Measurements from ENCODE around the gene PFDN4. TPM values are rescaled to one million over a fixed set of nuclear protein-coding genes. Genes with fewer than 3 reads are reported as not detected.

The PFDN4 gene
- polyA plus RNA-seq, 1 of the 3 experiments (the other 2 are of a cell fraction) = 44.0 TPM

- ChIA-PET POLR2A (no interaction called here), CTCF (interaction anchor here (0.6 to 19.4 kb wide), 4 partner anchors 15 to 433 kb away, joined by 4 to 499 read pairs (median 10); no protein-coding TSS in a partner anchor)
- Histone ChIP-seq H3K4me2 (no peak overlapping the region), H3K9me2 (no peaks in the 10 kb centered on the region), H3K9me3 (no peaks in the 10 kb centered on the region), H3K4me1 (ENCODE audit: control insufficient read depth in 1 of 2, insufficient read depth in 2 of 2, low read depth in 1 of 2, low read length in 1 of 2) (peaks cover 0 to 9% of the 10 kb centered on the region in 2 experiments; a peak in 2 of 4 replicates), H3K9ac (no peak overlapping the region), H4K20me1 (ENCODE audit: insufficient read depth) (peaks cover 4% of the 10 kb centered on the region), H3K27me3 (ENCODE audit: insufficient read depth) (no peaks in the 10 kb centered on the region), H3F3A (replicated peaks; ENCODE audit: insufficient read depth) (peaks cover 14% of the 10 kb centered on the region), H3K36me3 (replicated peaks in 1 of 2; ENCODE audit: control insufficient read depth in 1 of 2, insufficient read depth in 2 of 2, low read length in 1 of 2) (peaks cover 29 to 47% of the 10 kb centered on the region in 2 experiments), H3K4me3 (ENCODE audit: low read depth in 2 of 2, low read length in 1 of 2) (no peak overlapping the region), H3K79me2 (ENCODE audit: insufficient read depth) (peaks cover 62% of the 10 kb centered on the region), H3K27ac (ENCODE audit: low read depth in 2 of 2, low read length in 1 of 2) (no peak overlapping the region), H2AFZ (ENCODE audit: low read depth) (no peak overlapping the region)
- no peak for TF ChIP-seq REST (IDR thresholded peaks at IDR 0.05; ENCODE audit: low read depth, low read length)
- TF ChIP-seq USF1 (IDR thresholded peaks at IDR 0.05; ENCODE audit: borderline replicate concordance, low read depth) = no peak
- no peak for TF ChIP-seq JUND (IDR thresholded peaks at IDR 0.05)
- TF ChIP-seq FOXM1 (IDR thresholded peaks at IDR 0.05; ENCODE audit: low read depth) = no peak
- 98% methylated on average over 8 of the region's 8 CpGs for WGBS (ENCODE audit: low lambda C conversion rate)
- DNase-seq = no peak
Observed at GRCh38 chr20:54214566-54214965, 6.7 kb downstream of the PFDN4 start.

DNA sequence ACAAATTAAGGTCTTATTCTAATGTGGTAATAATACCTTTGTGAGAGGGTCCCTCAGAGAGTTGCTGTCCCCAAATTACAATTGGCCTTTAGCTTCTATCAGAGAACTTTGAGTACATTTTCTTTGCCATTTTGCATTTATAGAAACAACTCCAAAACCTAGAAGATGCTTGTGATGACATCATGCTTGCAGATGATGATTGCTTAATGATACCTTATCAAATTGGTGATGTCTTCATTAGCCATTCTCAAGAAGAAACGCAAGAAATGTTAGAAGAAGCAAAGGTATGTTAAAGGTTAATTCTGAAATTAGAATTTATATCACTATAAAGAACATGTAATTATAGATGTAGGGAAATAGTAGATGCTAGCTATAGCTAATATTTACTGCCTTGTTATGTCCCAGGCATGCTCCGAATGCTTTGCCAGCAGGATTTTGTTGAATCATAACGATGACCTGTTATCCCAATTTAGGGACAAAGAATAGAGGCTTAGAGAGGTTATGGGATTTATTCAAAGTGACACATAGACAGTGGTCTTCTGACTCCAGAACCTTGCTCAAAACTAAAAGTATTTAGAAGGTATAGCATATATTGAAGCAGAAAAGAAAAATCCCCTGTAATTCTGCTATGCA is 7.4 kb downstream of the PFDN4 start:
- H3K9ac ChIP-seq = no peak overlapping the region
- H3F3A ChIP-seq (replicated peaks; ENCODE audit: insufficient read depth) = peaks cover 15% of the 10 kb centered on the region
- WGBS (ENCODE audit: low lambda C conversion rate) = 96% methylated on average over 3 of the region's 3 CpGs
- H3K36me3 ChIP-seq (replicated peaks in 1 of 2; ENCODE audit: control insufficient read depth in 1 of 2, insufficient read depth in 2 of 2, low read length in 1 of 2) = peaks cover 29 to 50% of the 10 kb centered on the region in 2 experiments
- H3K4me3 ChIP-seq (ENCODE audit: low read depth in 2 of 2, low read length in 1 of 2) = no peak overlapping the region
- POLR2A ChIA-PET = no interaction called here
- H2AFZ ChIP-seq (ENCODE audit: low read depth) = no peak overlapping the region
- TF ChIP-seq GATA2 (CRISPR knock-in tag; IDR thresholded peaks at IDR 0.05) (no peak), RXRA (IDR thresholded peaks at IDR 0.05; ENCODE audit: borderline replicate concordance, low read depth) (no peak), TCF12 (IDR thresholded peaks at IDR 0.05) (no peak), SIN3A (IDR thresholded peaks at IDR 0.05; ENCODE audit: borderline replicate concordance, low read depth, low read length) (no peak), FOXJ3 (CRISPR knock-in tag; IDR thresholded peaks at IDR 0.05) (no peak)
- no peaks in the 10 kb centered on the region for H3K27me3 ChIP-seq (ENCODE audit: insufficient read depth)
- H3K79me2 ChIP-seq (ENCODE audit: insufficient read depth) = peaks cover 55% of the 10 kb centered on the region
- H3K27ac ChIP-seq (ENCODE audit: low read depth in 2 of 2, low read length in 1 of 2) = peak overlapping the region; percentile 22 to 30; a peak in 3 of 4 replicates
- H4K20me1 ChIP-seq (ENCODE audit: insufficient read depth) = peaks cover 4% of the 10 kb centered on the region
- H3K9me3 ChIP-seq = no peaks in the 10 kb centered on the region
- DNase-seq = no peak
- CTCF ChIA-PET = interaction anchor here (2.6 to 19.4 kb wide), 2 partner anchors 16 to 115 kb away, joined by 11 to 499 read pairs; no protein-coding TSS in a partner anchor
- no peaks in the 10 kb centered on the region for H3K9me2 ChIP-seq
- H3K4me2 ChIP-seq = no peak overlapping the region
- peaks cover 0 to 6% of the 10 kb centered on the region in 2 experiments; a peak in 3 of 4 replicates for H3K4me1 ChIP-seq (ENCODE audit: control insufficient read depth in 1 of 2, insufficient read depth in 2 of 2, low read depth in 1 of 2, low read length in 1 of 2)
